B cell (primary cell): ENCODE data around the gene AFG3L2.

Experiments used
- CTCF ChIP-seq: fragments of 200-600 bp; IDR thresholded peaks from one replicate; pipeline ENCODE4 v1.8.0; 2022; ENCODE audit warnings: antibody characterized with exemption, mild to moderate bottlenecking
- EZH2 ChIP-seq: IDR thresholded peaks from 2 replicates; pipeline ENCODE4 v1.6.1; 2012; ENCODE audit warnings: borderline replicate concordance, low read depth, mild to moderate bottlenecking, moderate library complexity, low read length; ENCODE audit not compliant: insufficient read depth, poor library complexity, severe bottlenecking

DNA sequence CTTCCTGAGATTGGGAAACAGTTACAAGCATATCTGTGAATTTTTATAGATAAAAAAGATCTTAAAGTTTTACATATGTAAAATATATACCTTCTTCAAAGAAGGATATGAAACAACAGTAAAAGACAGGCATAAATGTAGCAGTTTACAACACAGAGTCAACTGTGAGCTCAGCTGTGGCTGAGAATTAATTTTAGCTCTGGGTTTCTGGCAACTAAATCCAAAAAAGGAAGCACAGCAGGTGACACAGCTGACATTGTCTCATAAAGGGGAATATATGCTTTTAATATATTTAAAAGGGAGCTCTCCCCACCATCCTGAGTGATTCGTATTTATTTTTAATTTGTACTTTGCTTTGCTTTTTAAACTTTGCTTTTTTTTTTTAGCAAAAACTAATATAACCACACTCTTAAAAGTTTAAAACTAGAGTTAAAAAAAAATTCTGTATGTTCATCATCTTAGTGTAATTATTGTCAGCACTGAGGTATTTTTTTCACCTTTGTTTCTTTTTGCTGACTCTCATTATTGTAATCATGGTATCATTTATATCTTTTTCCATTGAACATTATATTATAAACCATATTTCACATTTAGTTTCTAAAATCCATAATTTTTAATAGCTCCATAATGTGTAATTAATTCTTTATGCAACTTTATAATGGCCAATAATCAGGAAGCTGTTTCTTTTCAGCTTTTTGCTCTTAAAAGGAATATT, 62.3 kb downstream of the AFG3L2 start:
- no peak for TF ChIP-seq EZH2
- TF ChIP-seq CTCF, result no peak
